Measurements from ENCODE around the gene WNT7B. TPM values are rescaled to one million over a fixed set of nuclear protein-coding genes. Genes with fewer than 3 reads are reported as not detected.

Gene WNT7B
- total RNA-seq, 2 experiments from 2014 or later, result not detected

DNA sequence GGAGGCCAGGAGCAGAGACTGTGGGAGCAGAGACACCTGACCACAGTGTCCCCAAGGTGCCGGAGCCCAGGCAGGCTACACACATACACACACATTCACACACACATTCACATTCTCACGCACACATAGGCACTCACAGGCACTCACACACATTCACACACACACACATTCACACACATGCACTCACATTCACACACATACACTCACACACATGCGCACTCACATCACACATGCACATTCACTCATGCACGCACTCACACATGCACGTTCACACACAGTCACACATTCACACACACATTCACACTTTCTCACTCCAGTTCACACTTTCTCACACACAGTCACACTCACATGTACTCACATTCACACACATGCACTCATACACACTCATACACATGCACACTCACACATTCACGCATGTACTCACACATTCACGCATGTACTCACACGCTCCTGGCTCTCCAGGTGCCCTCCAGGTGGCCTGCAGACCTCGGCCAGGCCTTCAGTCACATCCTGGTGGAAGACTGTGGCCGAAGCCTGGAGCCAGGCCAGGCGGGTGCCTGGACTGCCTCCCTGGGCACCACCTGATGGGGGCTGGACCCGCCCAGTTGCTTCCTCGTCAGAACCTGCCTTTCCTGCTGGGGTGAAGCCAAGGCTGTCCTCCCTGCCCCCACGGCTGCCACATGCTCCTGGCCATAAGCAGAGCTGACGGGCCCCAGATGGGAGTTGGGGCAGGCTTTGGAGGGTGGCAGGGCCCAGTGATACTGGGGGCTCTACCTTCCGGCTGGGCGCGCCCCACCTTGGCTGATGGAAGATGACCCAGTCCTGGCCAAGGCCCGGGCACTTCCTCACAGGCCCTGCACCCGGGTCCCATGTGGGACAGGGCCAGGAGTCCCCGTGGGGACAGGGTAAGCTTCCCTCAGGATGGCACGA, 89.5 kb downstream of the WNT7B start:
- no peaks in the 10 kb centered on the region for H3K36me3 Mint-ChIP-seq
- intact Hi-C loops (cut with micrococcal nuclease), result no loop called here
- no peak for DNase-seq
- ChIA-PET POLR2A (no interaction called here), CTCF (interaction anchor here (0.7 kb wide), 2 partner anchors 18 to 23 kb away, joined by 3 read pairs; no protein-coding TSS in a partner anchor)
- H3K27ac Mint-ChIP-seq, result no peak overlapping the region
- peaks cover 19% of the 10 kb centered on the region for H3K27me3 Mint-ChIP-seq
- H3K9me3 Mint-ChIP-seq, result no peaks in the 10 kb centered on the region
- no peak overlapping the region for H3K4me3 Mint-ChIP-seq
- H3K4me1 Mint-ChIP-seq (ENCODE audit: low read depth), result no peaks in the 10 kb centered on the region

DNA sequence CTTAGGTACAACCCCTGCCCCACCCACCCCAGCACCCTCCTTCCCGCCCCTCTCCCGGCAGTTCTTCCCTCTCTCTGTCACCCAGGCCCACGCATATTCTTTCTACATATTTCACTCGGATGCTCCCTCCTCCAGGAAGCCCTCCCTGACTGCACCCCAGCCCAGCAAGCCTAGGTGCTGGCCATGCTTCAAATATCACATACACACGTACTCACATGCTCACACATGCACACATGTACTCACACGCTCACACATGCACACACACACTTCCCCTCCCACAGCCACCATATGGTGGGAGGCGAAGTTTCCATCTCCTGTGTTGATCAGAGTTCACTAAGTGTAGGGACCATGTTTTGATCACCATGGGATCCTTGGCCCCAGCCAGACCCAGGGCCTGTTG, 90.4 kb downstream of the WNT7B start:
- Mint-ChIP-seq H3K9me3 (no peaks in the 10 kb centered on the region), H3K36me3 (no peaks in the 10 kb centered on the region), H3K27ac (no peak overlapping the region), H3K27me3 (peaks cover 16% of the 10 kb centered on the region), H3K4me1 (ENCODE audit: low read depth) (no peaks in the 10 kb centered on the region), H3K4me3 (no peak overlapping the region)
- no peak for DNase-seq
- intact Hi-C loops (cut with micrococcal nuclease), result no loop called here
- ChIA-PET CTCF (no interaction called here), POLR2A (no interaction called here)

DNA sequence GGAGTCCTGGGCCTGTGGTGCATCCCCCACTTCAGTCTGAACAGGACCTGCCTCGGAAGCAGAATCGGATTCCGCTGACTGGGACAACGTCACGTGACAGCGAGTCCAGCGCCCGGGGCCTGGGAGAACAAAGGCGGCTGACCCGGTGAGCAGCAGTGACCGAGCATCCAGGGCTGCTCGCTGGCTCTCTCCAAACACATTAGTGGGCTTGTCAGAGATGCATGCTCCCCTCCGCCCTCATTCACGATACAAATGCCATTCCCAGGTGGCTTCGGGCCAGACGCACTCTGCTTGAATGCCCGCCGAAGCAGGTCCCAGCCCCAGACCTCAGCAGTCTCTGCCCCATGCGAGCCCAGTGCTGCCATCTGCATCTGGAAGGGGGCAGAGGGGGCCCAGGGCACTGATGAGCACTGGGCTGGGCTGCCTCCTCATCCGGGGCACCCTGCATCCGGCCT, 91.0 kb downstream of the WNT7B start:
- DNase-seq, result no peak
- Mint-ChIP-seq H3K9me3 (no peaks in the 10 kb centered on the region), H3K4me3 (no peak overlapping the region), H3K4me1 (ENCODE audit: low read depth) (no peaks in the 10 kb centered on the region), H3K36me3 (no peaks in the 10 kb centered on the region), H3K27me3 (peaks cover 18% of the 10 kb centered on the region), H3K27ac (no peak overlapping the region)
- CTCF ChIA-PET, result no interaction called here
- POLR2A ChIA-PET, result no interaction called here
- intact Hi-C loops (cut with micrococcal nuclease), result no loop called here

DNA sequence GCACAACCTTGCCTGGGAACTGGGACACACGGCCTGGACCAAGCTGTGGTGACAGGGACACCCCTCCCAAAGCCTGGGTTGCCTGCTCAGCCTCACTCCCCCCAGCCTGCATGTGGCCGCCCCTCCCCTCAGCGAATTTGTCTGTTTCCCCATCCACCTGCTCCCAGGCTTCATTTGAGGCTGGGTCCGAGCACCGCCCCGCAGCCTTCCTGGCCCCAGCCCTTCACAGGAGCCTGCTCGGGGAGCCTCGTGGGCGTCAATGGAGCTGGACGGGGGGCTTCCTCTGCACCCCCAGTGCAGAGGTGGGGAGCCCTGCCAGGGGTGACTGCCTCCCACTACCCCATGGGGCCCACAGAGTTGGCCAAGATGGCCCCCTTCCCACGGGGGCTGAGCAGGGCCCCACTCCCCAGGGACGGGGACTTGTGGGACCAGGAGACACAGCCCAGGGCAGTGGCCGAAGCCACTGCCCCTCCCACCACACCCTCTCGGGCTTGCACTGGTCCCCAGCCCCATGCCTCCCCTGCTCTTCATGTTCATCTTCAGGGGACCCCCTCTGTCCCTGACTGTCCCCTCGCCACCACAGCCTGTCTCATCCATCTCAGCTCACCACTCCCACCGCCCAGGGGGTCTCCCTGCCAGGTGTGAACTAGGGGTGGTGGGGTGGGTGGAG, 91.7 kb downstream of the WNT7B start:
- ChIA-PET POLR2A (no interaction called here), CTCF (no interaction called here)
- Mint-ChIP-seq H3K4me1 (ENCODE audit: low read depth) (no peaks in the 10 kb centered on the region), H3K9me3 (no peaks in the 10 kb centered on the region), H3K36me3 (no peaks in the 10 kb centered on the region), H3K27ac (no peak overlapping the region), H3K27me3 (peaks cover 19% of the 10 kb centered on the region), H3K4me3 (no peak overlapping the region)
- intact Hi-C loops (cut with micrococcal nuclease), result no loop called here
- no peak for DNase-seq

DNA sequence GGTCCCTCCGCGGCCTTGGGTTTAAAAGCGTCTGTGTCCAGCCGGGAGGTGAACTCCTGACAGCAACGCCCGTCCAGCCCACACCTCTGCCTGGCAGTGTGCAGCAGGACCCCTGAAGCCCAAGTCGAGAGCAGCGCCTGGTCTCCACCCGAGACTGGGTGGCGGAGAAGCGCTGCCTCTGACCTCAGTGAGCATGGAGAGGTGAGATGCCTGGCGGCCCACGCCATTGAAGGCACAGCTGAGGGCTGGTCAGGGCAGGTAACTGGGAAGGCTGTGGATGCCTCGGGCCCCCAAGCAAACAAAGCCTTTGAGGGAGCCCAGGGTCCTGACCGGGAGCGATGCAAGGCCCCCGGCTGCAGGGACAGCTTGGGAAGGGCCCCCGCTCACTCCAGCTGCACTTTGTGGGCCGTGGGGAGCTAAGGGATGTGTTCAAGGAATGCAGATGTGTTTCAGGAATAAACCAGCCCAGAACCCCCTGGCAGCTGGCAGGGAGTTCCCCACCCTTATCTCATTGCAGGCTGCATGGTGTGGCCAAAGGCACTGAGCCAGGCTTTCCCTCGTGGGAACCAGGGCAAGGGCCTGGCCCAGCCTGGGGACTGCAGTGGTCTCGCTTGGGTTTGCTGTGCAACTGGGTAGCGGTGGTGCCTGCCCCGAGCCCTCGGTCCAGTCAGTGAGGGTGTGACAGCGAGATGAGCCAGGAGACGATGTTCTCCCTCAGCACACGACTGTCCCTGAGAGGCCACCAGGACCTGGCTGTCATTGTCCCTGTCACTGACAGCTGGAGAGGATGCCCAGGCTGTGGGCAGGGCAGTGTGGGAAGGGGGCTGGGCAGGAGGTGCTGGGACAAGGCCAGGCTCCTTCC, 92.5 kb downstream of the WNT7B start:
- Mint-ChIP-seq H3K4me3 (no peak overlapping the region), H3K4me1 (ENCODE audit: low read depth) (no peaks in the 10 kb centered on the region), H3K36me3 (no peaks in the 10 kb centered on the region), H3K9me3 (no peaks in the 10 kb centered on the region), H3K27me3 (peaks cover 26% of the 10 kb centered on the region), H3K27ac (no peak overlapping the region)
- CTCF ChIA-PET, result no interaction called here
- intact Hi-C loops (cut with micrococcal nuclease), result no loop called here
- no peak for DNase-seq
- POLR2A ChIA-PET, result no interaction called here

DNA sequence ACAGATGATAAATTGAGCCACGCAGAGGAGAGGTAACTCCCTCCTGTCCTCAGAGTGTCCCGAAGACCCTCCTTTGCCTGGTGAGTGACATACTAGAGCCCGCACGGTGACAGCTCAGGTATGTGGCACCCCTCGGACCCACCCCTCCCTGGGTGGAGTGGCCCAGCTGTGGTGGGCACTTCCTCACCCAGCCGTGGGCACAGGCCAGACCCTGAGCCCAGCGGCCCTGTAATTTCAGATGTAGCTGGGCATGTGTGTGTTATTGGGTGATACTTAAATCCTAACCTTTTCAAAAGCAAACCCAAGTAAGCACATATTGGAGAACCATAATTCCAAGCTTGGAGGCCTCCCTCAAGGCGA, 93.2 kb downstream of the WNT7B start:
- H3K4me3 Mint-ChIP-seq, result no peak overlapping the region
- intact Hi-C loops (cut with micrococcal nuclease), result no loop called here
- no peaks in the 10 kb centered on the region for H3K4me1 Mint-ChIP-seq (ENCODE audit: low read depth)
- H3K9me3 Mint-ChIP-seq, result no peaks in the 10 kb centered on the region
- peaks cover 29% of the 10 kb centered on the region for H3K27me3 Mint-ChIP-seq
- ChIA-PET CTCF (no interaction called here), POLR2A (no interaction called here)
- no peak overlapping the region for H3K27ac Mint-ChIP-seq
- H3K36me3 Mint-ChIP-seq, result no peaks in the 10 kb centered on the region
- DNase-seq, result no peak

DNA sequence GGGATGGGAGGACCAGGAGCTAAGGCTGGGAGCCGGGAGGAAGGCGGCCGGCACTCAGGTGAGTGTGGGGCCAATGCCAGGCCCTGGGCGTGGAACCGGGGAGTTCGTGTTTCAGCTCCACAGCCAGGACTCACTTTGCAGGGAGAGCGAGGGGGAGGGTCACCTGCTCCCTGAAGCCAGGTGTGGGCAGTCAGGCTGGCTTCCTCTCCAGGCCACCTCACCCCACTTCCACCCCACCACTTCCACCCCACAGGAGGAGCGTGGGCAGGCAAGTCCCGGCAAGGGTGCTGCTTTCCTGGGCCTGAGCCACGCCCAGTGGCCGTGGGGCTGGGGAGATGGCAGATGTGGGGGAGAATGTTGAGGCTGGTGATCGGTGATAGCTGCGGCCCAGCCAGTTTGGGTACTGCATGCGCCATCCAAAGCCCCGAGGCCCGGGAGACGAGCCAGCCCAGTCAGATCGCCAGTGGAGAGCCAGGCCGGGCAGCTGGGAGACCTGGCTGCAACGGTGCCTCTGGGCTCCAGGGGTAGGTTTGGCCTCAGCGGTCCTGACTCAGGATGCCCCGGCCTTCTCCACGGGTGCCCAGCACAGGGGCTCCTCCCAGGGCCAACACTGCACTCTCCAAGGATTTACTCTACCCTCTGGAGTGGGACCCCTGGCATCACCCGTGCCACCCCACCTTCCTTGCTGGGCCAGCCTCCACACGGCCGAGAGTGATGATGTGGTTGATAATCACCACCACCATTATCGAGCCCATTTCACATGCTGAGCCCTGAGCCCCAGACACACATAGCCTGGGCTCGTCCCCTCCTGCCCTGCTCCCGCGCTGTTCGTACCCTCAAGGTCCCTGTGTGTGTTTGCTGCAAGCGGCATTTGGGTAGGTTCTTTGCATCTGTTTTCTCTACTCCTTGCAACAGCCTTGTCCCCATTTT, 93.8 kb downstream of the WNT7B start:
- H3K27ac Mint-ChIP-seq, result no peak overlapping the region
- H3K4me3 Mint-ChIP-seq, result no peak overlapping the region
- H3K4me1 Mint-ChIP-seq (ENCODE audit: low read depth), result no peaks in the 10 kb centered on the region
- intact Hi-C loops (cut with micrococcal nuclease), result no loop called here
- ChIA-PET CTCF (no interaction called here), POLR2A (no interaction called here)
- H3K36me3 Mint-ChIP-seq, result no peaks in the 10 kb centered on the region
- H3K9me3 Mint-ChIP-seq, result no peaks in the 10 kb centered on the region
- peaks cover 33% of the 10 kb centered on the region for H3K27me3 Mint-ChIP-seq
- no peak for DNase-seq

DNA sequence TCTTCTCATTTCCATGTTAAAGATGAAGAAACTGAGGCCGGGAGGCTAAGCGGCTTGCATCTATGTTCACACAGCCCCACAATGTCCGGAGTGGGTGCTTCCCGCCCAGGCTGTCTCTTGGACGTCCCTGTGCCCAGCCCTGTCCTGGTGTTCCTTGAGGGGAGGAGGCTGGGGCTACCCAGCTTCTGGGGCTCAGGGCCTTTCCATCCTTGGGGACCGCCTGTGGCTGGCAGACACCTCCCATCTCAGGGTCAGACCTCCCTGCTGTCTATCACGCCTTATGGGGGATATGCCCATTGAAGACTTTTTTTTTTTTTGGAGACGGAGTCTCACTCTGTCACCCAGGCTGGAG, 95.5 kb downstream of the WNT7B start:
- CTCF ChIA-PET, result interaction anchor here (0.6 kb wide), 1 partner anchor 17 kb away, joined by 4 read pairs; no protein-coding TSS in a partner anchor
- H3K27ac Mint-ChIP-seq, result no peak overlapping the region

DNA sequence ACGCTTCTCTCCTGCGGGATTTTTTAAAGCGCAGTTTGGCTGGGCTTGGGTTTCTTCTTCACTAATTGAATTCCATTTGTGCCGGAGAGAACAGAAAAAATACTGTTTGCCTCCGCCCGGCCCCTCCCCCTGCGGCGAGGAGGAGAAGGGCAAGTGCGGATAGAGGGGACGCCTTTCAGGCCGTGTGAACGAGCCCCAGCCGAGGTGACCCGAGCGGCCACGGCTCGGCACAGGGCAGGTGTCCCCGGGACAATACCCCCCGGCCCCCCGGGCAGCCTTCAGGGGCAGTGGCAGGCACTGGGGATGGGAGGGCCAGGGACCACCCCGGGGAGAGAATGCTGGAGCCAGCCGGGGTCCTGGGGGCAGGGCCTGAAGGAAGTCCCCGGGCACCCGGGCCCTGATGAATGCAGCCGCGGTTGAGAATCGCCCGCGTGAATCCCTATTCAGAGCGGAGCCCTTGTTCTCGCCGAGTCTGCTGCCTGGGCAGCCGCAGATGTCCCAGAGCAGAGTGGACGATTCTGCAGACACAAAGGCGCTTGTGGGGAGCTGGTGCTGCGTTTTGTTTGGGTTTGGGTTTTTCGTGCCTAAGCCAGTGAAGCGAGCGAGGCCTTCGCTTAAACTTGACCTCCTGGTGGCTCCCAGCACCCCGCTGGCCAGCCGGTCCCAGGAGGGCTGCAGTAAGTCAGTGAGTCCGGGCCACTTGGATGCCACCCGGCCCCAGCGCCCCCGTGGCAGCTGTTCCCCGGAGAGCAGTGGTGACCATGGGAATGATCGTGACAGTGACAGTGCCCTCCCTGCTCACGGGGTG, 96.0 kb downstream of the WNT7B start:
- H3K27ac Mint-ChIP-seq, result no peak overlapping the region
- H3K4me1 Mint-ChIP-seq (ENCODE audit: low read depth), result no peaks in the 10 kb centered on the region
- no peaks in the 10 kb centered on the region for H3K9me3 Mint-ChIP-seq
- DNase-seq, result no peak
- H3K36me3 Mint-ChIP-seq, result no peaks in the 10 kb centered on the region
- intact Hi-C loops (cut with micrococcal nuclease), result no loop called here
- ChIA-PET POLR2A (no interaction called here), CTCF (interaction anchor here (0.6 kb wide), 1 partner anchor 16 kb away, joined by 4 read pairs; no protein-coding TSS in a partner anchor)
- H3K27me3 Mint-ChIP-seq, result peaks cover 34% of the 10 kb centered on the region
- H3K4me3 Mint-ChIP-seq, result no peak overlapping the region

More for the DNA sequence above, 95.5 kb downstream of the WNT7B start:
- H3K9me3 Mint-ChIP-seq, result no peaks in the 10 kb centered on the region
- DNase-seq, result no peak
- POLR2A ChIA-PET, result no interaction called here
- H3K27me3 Mint-ChIP-seq, result peaks cover 34% of the 10 kb centered on the region
- intact Hi-C loops (cut with micrococcal nuclease), result no loop called here
- no peak overlapping the region for H3K4me3 Mint-ChIP-seq
- no peaks in the 10 kb centered on the region for H3K36me3 Mint-ChIP-seq
- no peaks in the 10 kb centered on the region for H3K4me1 Mint-ChIP-seq (ENCODE audit: low read depth)

DNA sequence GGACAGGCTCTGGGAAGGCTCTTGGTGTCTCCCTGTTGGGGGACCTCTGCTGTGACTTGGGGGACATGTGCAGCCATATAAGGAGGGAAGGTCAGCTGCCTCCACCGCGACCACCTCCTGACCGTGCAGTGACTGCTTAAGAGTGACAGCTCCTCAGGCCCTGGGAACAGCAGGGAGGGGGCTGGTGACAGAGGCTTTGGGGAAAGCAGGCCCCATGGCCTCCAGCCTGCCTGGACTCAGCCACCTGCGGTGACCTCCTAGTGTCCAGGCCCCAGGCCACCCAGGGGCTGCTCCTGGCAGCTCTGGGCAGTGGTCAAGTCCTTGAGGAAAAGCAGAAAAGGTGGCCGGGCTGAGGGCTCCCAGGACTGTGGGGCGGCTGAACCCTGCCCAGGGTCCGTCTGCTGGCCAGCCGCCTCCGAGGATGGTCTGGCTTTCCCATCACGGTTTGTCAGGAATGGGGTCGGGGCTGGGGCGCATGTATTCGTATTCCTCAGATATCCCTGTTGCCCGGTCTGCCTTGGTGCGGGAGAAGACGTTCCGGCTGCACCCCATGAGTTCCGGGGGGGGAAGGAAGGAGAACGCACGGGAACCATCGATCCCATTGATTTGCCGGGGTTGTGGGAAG, 96.8 kb downstream of the WNT7B start:
- ChIA-PET CTCF (no interaction called here), POLR2A (no interaction called here)
- Mint-ChIP-seq H3K4me1 (ENCODE audit: low read depth) (no peaks in the 10 kb centered on the region), H3K27me3 (peaks cover 34% of the 10 kb centered on the region), H3K27ac (no peak overlapping the region), H3K36me3 (no peaks in the 10 kb centered on the region), H3K9me3 (no peaks in the 10 kb centered on the region), H3K4me3 (no peak overlapping the region)
- no peak for DNase-seq
- intact Hi-C loops (cut with micrococcal nuclease), result no loop called here

DNA sequence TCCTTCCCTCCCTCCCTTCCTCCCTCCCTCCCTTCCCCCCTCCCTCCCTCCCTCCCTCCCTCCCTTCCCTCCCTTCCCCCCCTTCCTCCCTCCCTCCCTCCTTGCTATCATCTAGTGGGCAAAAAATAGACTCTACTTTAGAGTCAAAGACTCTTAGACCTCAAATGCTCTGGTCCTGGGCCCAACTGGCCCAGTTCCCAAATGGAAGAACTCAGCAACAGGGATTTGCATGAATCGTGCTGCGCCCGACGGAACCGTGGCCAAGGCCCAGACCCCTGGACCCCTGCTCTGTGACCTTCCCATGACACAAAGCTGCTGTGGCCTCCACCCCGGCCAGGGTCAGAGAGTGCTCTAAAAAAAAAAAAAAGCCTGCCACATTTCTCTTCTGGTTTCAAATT, 97.4 kb downstream of the WNT7B start:
- no peak overlapping the region for H3K27ac Mint-ChIP-seq
- H3K36me3 Mint-ChIP-seq, result no peaks in the 10 kb centered on the region
- no peaks in the 10 kb centered on the region for H3K9me3 Mint-ChIP-seq
- no peak for DNase-seq
- peaks cover 34% of the 10 kb centered on the region for H3K27me3 Mint-ChIP-seq
- no peak overlapping the region for H3K4me3 Mint-ChIP-seq
- ChIA-PET POLR2A (no interaction called here), CTCF (no interaction called here)
- intact Hi-C loops (cut with micrococcal nuclease), result no loop called here
- H3K4me1 Mint-ChIP-seq (ENCODE audit: low read depth), result no peaks in the 10 kb centered on the region
